OCI-LY1 (cell line): ENCODE results near the gene SMYD3.

ENCODE experiments used
- CTCF ChIP-seq: fragments of 200-600 bp; sonication (generic), shearing (Covaris generic); IDR thresholded peaks from 2 replicates; pipeline ENCODE4 v1.5.1; 2017; ENCODE audit warnings: mild to moderate bottlenecking, antibody characterized with exemption, low read length, moderate library complexity, mixed read lengths
- EZH2 ChIP-seq: fragments of 200-600 bp; sonication (generic), shearing (Covaris generic); IDR thresholded peaks from 2 replicates; pipeline ENCODE4 v1.8.0; 2017; ENCODE audit warnings: borderline replicate concordance, mixed run types, mild to moderate bottlenecking, antibody characterized with exemption, low read length, moderate library complexity, mixed read lengths

GRCh38 chr1:246338098-246338497, 169.0 kb downstream of the SMYD3 start:
- TF ChIP-seq CTCF (no peak), EZH2 (no peak)
